IMR-90 (cell line): ENCODE measurements around the gene PCDHA5. TPM values are rescaled to one million over a fixed set of nuclear protein-coding genes. Genes with fewer than 3 reads are reported as not detected.

ENCODE experiments used
- ATAC-seq: fragments of 200-7000 bp; cut with Tn5 transposase; 2 replicates; pipeline ENCODE4 v1.9.1; 2020; ENCODE audit warnings: low read depth, mild to moderate bottlenecking, moderate library complexity
- BruUV-seq: library from RNA; stranded (reverse); fragments of 400-500 nt; replicated peaks from 2 replicates; lab custom pipeline; 2021; lab: Mats Ljungman, UMichigan
- CTCF ChIA-PET: fragments of 300-600 bp; formaldehyde crosslinking; extraction: SDS; loops from one replicate; lab custom pipeline; 2021; ENCODE audit warnings: antibody characterized with exemption; lab: Yijun Ruan, JAX
- POLR2A ChIA-PET: fragments of 300-600 bp; sonication (Branson Sonifier 250); formaldehyde crosslinking; loops from one replicate; lab custom pipeline; 2022; ENCODE audit warnings: antibody characterized with exemption; ENCODE audit not compliant: unreplicated experiment; lab: Charles Lee
- DNase-seq: peaks from one replicate; pipeline ENCODE4 v3.0.0; 2013
- H2AFZ ChIP-seq: replicated peaks from 2 replicates; pipeline ENCODE3; 2013; ENCODE audit warnings: low read length, mild to moderate bottlenecking; ENCODE audit not compliant: poor library complexity
- H2AK5ac ChIP-seq: 2 replicates; pipeline ENCODE4 v1.6.1; 2013; ENCODE audit warnings: low read depth, low read length, inconsistent platforms
- H2AK9ac ChIP-seq: replicated peaks from 2 replicates; pipeline ENCODE3; 2013; ENCODE audit warnings: mild to moderate bottlenecking, low read depth, low read length, moderate library complexity; ENCODE audit not compliant: poor library complexity
- H2BK120ac ChIP-seq: 2 replicates; pipeline ENCODE4 v1.6.1; 2013; ENCODE audit warnings: low read depth, low read length, inconsistent platforms
- H2BK15ac ChIP-seq: 3 replicates; pipeline ENCODE4 v1.6.1; 2013; ENCODE audit warnings: low read depth, low read length, inconsistent platforms
- H2BK20ac ChIP-seq: 2 replicates; pipeline ENCODE4 v1.6.1; 2013; ENCODE audit warnings: low read depth, mild to moderate bottlenecking, inconsistent platforms, low read length, moderate library complexity
- H2BK5ac ChIP-seq: 2 replicates; pipeline ENCODE4 v1.6.1; 2013; ENCODE audit warnings: mild to moderate bottlenecking, low read depth, low read length, inconsistent platforms; ENCODE audit not compliant: poor library complexity, severe bottlenecking
- H3K14ac ChIP-seq: replicated peaks from 2 replicates; pipeline ENCODE4 v1.6.1; 2013; ENCODE audit warnings: low read depth, low read length, inconsistent platforms
- H3K18ac ChIP-seq: 2 replicates; pipeline ENCODE4 v1.6.1; 2013; ENCODE audit warnings: low read depth, low read length, control low read depth
- H3K23ac ChIP-seq: 2 replicates; pipeline ENCODE4 v1.6.1; 2013; ENCODE audit warnings: low read depth, low read length, inconsistent platforms
- H3K27ac ChIP-seq: 2 replicates; pipeline ENCODE4 v1.5.1; 2013; ENCODE audit warnings: mild to moderate bottlenecking, control low read depth, low read length; ENCODE audit not compliant: insufficient read depth
- H3K27me3 ChIP-seq: 2 replicates; pipeline ENCODE4 v1.6.1; 2013; ENCODE audit warnings: low read length; ENCODE audit not compliant: control insufficient read depth, insufficient read depth
- H3K36me3 ChIP-seq: 2 replicates; pipeline ENCODE4 v1.6.1; 2013; ENCODE audit warnings: low read length, mixed read lengths; ENCODE audit not compliant: control insufficient read depth, insufficient read depth
- H3K4ac ChIP-seq: 2 replicates; pipeline ENCODE4 v1.6.1; 2013; ENCODE audit warnings: low read depth, low read length, inconsistent platforms
- H3K4me1 ChIP-seq: 2 replicates; pipeline ENCODE4 v1.6.1; 2013; ENCODE audit warnings: low read length, mixed read lengths; ENCODE audit not compliant: control insufficient read depth, insufficient read depth
- H3K4me2 ChIP-seq: 2 replicates; pipeline ENCODE4 v1.6.1; 2013; ENCODE audit warnings: low read depth, mild to moderate bottlenecking, control low read depth, low read length, moderate library complexity
- H3K4me3 ChIP-seq: 2 replicates; pipeline ENCODE4 v1.5.1; 2013; ENCODE audit warnings: low read depth, mild to moderate bottlenecking, control low read depth, low read length, moderate library complexity; ENCODE audit not compliant: insufficient read depth
- H3K56ac ChIP-seq: 2 replicates; pipeline ENCODE4 v1.6.1; 2013; ENCODE audit warnings: low read length, inconsistent platforms; ENCODE audit not compliant: insufficient read depth; ENCODE audit errors: extremely low read depth
- H3K79me1 ChIP-seq, 2 experiments: 2 replicates each; pipeline ENCODE4 v1.6.1; 2013; ENCODE audit warnings: low read length in 2 of 2, inconsistent platforms in 1 of 2, low read depth in 1 of 2
- H3K9ac ChIP-seq: 2 replicates; pipeline ENCODE4 v1.6.1; 2013; ENCODE audit warnings: low read depth, low read length, control low read depth
- H3K9me1 ChIP-seq: 2 replicates; pipeline ENCODE4 v1.6.1; 2013; ENCODE audit warnings: low read length, inconsistent platforms; ENCODE audit not compliant: insufficient read depth
- H3K9me3 ChIP-seq: 2 replicates; pipeline ENCODE4 v1.6.1; 2013; ENCODE audit warnings: low read length; ENCODE audit not compliant: control insufficient read depth, insufficient read depth
- H4K20me1 ChIP-seq: 2 replicates; pipeline ENCODE4 v1.6.1; 2013; ENCODE audit warnings: low read length, inconsistent platforms; ENCODE audit not compliant: insufficient read depth
- H4K5ac ChIP-seq: 2 replicates; pipeline ENCODE4 v1.6.1; 2013; ENCODE audit warnings: mild to moderate bottlenecking, low read depth, low read length, control low read depth
- H4K8ac ChIP-seq, 2 experiments: 2 replicates each; pipeline ENCODE4 v1.6.1; 2013; ENCODE audit warnings: low read depth in 2 of 2, low read length in 2 of 2, control low read depth in 1 of 2, inconsistent platforms in 1 of 2
- H4K91ac ChIP-seq: 2 replicates; pipeline ENCODE4 v1.6.1; 2013; ENCODE audit warnings: low read depth, low read length, inconsistent platforms; ENCODE audit not compliant: insufficient read depth
- CHD1 ChIP-seq: IDR thresholded peaks from 2 replicates; pipeline ENCODE4 v1.6.1; 2012; ENCODE audit warnings: low read depth, low read length, improper control_type of control experiment
- FOS ChIP-seq: fragments of 150-350 bp; IDR thresholded peaks from 2 replicates; pipeline ENCODE4 v1.6.1; 2016; ENCODE audit warnings: low read depth, low read length
- MAFK ChIP-seq: IDR thresholded peaks from 2 replicates; pipeline ENCODE4 v1.6.1; 2012; ENCODE audit warnings: low read depth, low read length, improper control_type of control experiment
- MXI1 ChIP-seq: IDR thresholded peaks from 2 replicates; pipeline ENCODE4 v1.6.1; 2012; ENCODE audit warnings: low read depth, mild to moderate bottlenecking, low read length, moderate library complexity, borderline replicate concordance
- NFE2L2 ChIP-seq: fragments of 150-350 bp; IDR thresholded peaks from 2 replicates; pipeline ENCODE4 v1.6.1; 2016; ENCODE audit warnings: low read depth, mild to moderate bottlenecking, low read length
- POLR2A ChIP-seq: IDR thresholded peaks from 2 replicates; pipeline ENCODE4 v1.6.1; 2012; ENCODE audit warnings: mild to moderate bottlenecking, low read depth, low read length
- RAD21 ChIP-seq: IDR thresholded peaks from 2 replicates; pipeline ENCODE4 v1.6.1; 2012; ENCODE audit warnings: low read length, improper control_type of control experiment
- RCOR1 ChIP-seq: IDR thresholded peaks from 2 replicates; pipeline ENCODE4 v1.6.1; 2012; ENCODE audit warnings: mild to moderate bottlenecking, low read length, improper control_type of control experiment; ENCODE audit not compliant: insufficient replicate concordance
- SMC3 ChIP-seq: fragments of 150-350 bp; IDR thresholded peaks from 2 replicates; pipeline ENCODE4 v1.6.1; 2016; ENCODE audit warnings: low read depth, mild to moderate bottlenecking, antibody characterized with exemption, low read length, moderate library complexity
- USF2 ChIP-seq: fragments of 150-350 bp; IDR thresholded peaks from 2 replicates; pipeline ENCODE4 v1.6.1; 2017; ENCODE audit warnings: mild to moderate bottlenecking, antibody characterized with exemption, low read length, low read depth
- WGBS, 2 experiments: methylation state at CpG; one replicate each; pipeline versions ENCODE4 v1.1.5 to v1.1.7; 2013; ENCODE audit warnings: missing lambda C conversion rate in 2 of 2; ENCODE audit not compliant: insufficient read length in 1 of 2; ENCODE audit errors: extremely low coverage in 2 of 2; 5-methylcytosine and 5-hydroxymethylcytosine counted together
- dilution Hi-C: fragments of 300-500 bp; cut with HindIII; formaldehyde crosslinking; loops from one replicate; pipeline ENCODE4 v1.14.3; 2018; ENCODE audit warnings: low sequenced_read_pairs; ENCODE audit not compliant: unreplicated experiment
- in situ Hi-C: fragments of 300-500 bp; cut with MboI; formaldehyde crosslinking; loops from 3 replicates; pipeline ENCODE4 v1.14.3; 2019; ENCODE audit warnings: low sequenced_read_pairs, inconsistent platforms, mixed read lengths
- intact Hi-C: fragments of 100-400 bp; cut with micrococcal nuclease; formaldehyde crosslinking; loops from 2 replicates; pipeline ENCODE4 v1.10.0; 2022
- polyA plus RNA-seq, 3 experiments: library from polyadenylated mRNA; depleted of rRNA; stranded (reverse); fragments of >200 nt; gene quantifications; 2 replicates each; pipeline ENCODE4 v1.2.3, GENCODE V29; 2012; ENCODE audit warnings: low replicate concordance in 1 of 3
- total RNA-seq: library from RNA; depleted of rRNA; stranded (reverse); fragments of >200 nt; gene quantifications from 2 replicates; pipeline ENCODE4 v1.2.3, GENCODE V29; 2012
- TF ChIP-seq, protein P1 (sequence below): fragments of 150-350 bp; IDR thresholded peaks from 2 replicates; pipeline ENCODE4 v1.6.1; 2016; ENCODE audit warnings: low read depth, mild to moderate bottlenecking, low read length, moderate library complexity, borderline replicate concordance

Gene PCDHA5
- total and polyA plus RNA-seq, 2 of the 4 experiments (the other 2 are of a cell fraction): not detected

DNA sequence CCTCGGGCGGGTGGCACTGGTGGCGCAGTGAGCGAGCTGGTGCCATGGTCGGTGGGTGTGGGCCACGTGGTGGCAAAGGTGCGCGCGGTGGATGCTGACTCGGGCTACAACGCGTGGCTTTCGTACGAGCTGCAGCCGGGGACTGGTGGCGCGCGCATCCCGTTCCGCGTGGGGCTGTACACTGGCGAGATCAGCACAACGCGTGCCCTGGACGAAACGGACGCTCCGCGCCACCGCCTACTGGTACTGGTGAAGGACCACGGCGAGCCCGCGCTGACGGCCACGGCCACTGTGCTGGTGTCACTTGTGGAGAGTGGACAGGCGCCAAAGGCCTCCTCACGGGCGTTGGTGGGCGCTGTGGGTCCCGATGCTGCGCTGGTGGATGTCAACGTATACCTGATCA is 12.5 kb upstream of the PCDHA5 start:
- H3K18ac ChIP-seq: no peak overlapping the region
- H3K9me1 ChIP-seq: no peaks in the 10 kb centered on the region
- H3K9me3 ChIP-seq: peaks cover 14% of the 10 kb centered on the region
- H3K4me3 ChIP-seq: no peak overlapping the region
- ATAC-seq (no peak), DNase-seq (no peak)
- no peak for TF ChIP-seq SMC3
- TF ChIP-seq MAFK: no peak
- TF ChIP-seq, protein P1, sequence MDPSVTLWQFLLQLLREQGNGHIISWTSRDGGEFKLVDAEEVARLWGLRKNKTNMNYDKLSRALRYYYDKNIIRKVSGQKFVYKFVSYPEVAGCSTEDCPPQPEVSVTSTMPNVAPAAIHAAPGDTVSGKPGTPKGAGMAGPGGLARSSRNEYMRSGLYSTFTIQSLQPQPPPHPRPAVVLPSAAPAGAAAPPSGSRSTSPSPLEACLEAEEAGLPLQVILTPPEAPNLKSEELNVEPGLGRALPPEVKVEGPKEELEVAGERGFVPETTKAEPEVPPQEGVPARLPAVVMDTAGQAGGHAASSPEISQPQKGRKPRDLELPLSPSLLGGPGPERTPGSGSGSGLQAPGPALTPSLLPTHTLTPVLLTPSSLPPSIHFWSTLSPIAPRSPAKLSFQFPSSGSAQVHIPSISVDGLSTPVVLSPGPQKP: no peak
- TF ChIP-seq RAD21: no peak
- no peak for TF ChIP-seq NFE2L2
- TF ChIP-seq CHD1: no peak
- TF ChIP-seq RCOR1: no peak
- no peak for TF ChIP-seq FOS
- TF ChIP-seq MXI1: no peak
- TF ChIP-seq POLR2A: no peak
- no peak for TF ChIP-seq USF2
- H2AK9ac ChIP-seq: no peak overlapping the region
- no peak overlapping the region for H2BK20ac ChIP-seq
- dilution Hi-C loops (no loop called here), in situ Hi-C loops (no loop called here), intact Hi-C loops (no loop called here)
- H2AK5ac ChIP-seq: no peak overlapping the region
- H4K20me1 ChIP-seq: no peaks in the 10 kb centered on the region
- H3K4me2 ChIP-seq: no peak overlapping the region
- no peak overlapping the region for H2BK15ac ChIP-seq
- no peaks in the 10 kb centered on the region for H3K4me1 ChIP-seq
- H4K91ac ChIP-seq: no peak overlapping the region
- POLR2A ChIA-PET: no interaction called here
- no peak overlapping the region for H3K56ac ChIP-seq
- H4K8ac ChIP-seq: no peak overlapping the region
- no peaks in the 10 kb centered on the region for H3K27me3 ChIP-seq
- H3K14ac ChIP-seq: no peak overlapping the region
- no peak overlapping the region for H2BK5ac ChIP-seq
- no peak overlapping the region for H3K4ac ChIP-seq
- H3K36me3 ChIP-seq: no peaks in the 10 kb centered on the region
- 76% methylated on average over 32 of the region's 43 CpGs; no CpG with 5 or more reads in 1 of the 2 experiments for WGBS, 2 experiments
- H4K5ac ChIP-seq: no peak overlapping the region
- H3K27ac ChIP-seq: no peak overlapping the region
- no peak overlapping the region for H2AFZ ChIP-seq
- H2BK120ac ChIP-seq: no peak overlapping the region
- H3K79me1 ChIP-seq: no peaks in the 10 kb centered on the region
- no TSS peak for BruUV-seq
- no peak overlapping the region for H3K23ac ChIP-seq
- H3K9ac ChIP-seq: no peak overlapping the region
- CTCF ChIA-PET: no interaction called here
